Neural crest cell (in vitro differentiated cells): ENCODE data around the gene OR2G2. TPM values are rescaled to one million over a fixed set of nuclear protein-coding genes. Genes with fewer than 3 reads are reported as not detected.

Experiments used
- DNase-seq: peaks from one replicate; pipeline ENCODE4 v3.0.0; 2021; ENCODE audit warnings: low read depth, mixed read lengths, low spot score
- H3K27ac Mint-ChIP-seq: one replicate; pipeline ENCODE4 v1.8.0; 2021; ENCODE audit warnings: mild to moderate bottlenecking, mixed read lengths; ENCODE audit not compliant: unreplicated experiment
- H3K27me3 Mint-ChIP-seq: 2 replicates; pipeline ENCODE4 v1.8.0; 2021; ENCODE audit warnings: low read depth, mild to moderate bottlenecking, mixed read lengths
- H3K36me3 Mint-ChIP-seq: 2 replicates; pipeline ENCODE4 v1.8.0; 2021; ENCODE audit warnings: low read depth, mild to moderate bottlenecking, mixed read lengths
- H3K4me1 Mint-ChIP-seq: 2 replicates; pipeline ENCODE4 v1.8.0; 2021; ENCODE audit warnings: mixed read lengths
- H3K4me3 Mint-ChIP-seq: one replicate; pipeline ENCODE4 v1.8.0; 2021; ENCODE audit warnings: mild to moderate bottlenecking, mixed read lengths
- H3K9me3 Mint-ChIP-seq: 2 replicates; pipeline ENCODE4 v1.8.0; 2021; ENCODE audit warnings: mixed read lengths
- long read RNA-seq: library from polyadenylated mRNA; unstranded; transcript quantifications from one replicate; pipeline ENCODE4 v2.0.0, GENCODE V29; 2020
- total RNA-seq: library from RNA; stranded (reverse); gene quantifications from 2 replicates; pipeline ENCODE4 v1.2.1, GENCODE V29; 2021
- TF ChIP-seq, protein P1 (sequence below): fragments of 200-600 bp; sonication (generic); conservative IDR thresholded peaks from 2 replicates; pipeline ENCODE4 v1.5.0; 2021; ENCODE audit warnings: antibody characterized with exemption, mild to moderate bottlenecking

Gene OR2G2
- not detected in 2 replicates for total RNA-seq
- long read RNA-seq = 0 reads

DNA sequence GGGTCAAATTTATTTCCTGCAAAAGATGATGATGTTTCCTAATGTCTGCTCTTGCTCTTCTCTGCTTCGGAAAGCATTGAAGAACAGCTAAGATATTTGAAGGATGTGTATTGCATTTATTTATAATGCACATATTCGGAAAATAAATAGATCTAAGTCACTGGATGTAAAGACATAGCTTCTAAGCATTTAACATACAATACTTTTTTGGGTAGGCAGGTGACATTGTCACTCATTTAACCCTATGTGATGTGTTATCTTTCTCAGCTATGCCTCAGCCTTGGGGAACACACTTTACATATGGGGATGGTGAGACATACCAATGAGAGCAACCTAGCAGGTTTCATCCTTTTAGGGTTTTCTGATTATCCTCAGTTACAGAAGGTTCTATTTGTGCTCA, at the start of gene OR2G2:
Gene OR2G2 (plus strand): TSS at position 301 of the 400 bp plus-strand sequence. CDS start 0 bp downstream, at position 301.
- H3K9me3 Mint-ChIP-seq = no peaks in the 10 kb centered on the region
- TF ChIP-seq, protein P1, sequence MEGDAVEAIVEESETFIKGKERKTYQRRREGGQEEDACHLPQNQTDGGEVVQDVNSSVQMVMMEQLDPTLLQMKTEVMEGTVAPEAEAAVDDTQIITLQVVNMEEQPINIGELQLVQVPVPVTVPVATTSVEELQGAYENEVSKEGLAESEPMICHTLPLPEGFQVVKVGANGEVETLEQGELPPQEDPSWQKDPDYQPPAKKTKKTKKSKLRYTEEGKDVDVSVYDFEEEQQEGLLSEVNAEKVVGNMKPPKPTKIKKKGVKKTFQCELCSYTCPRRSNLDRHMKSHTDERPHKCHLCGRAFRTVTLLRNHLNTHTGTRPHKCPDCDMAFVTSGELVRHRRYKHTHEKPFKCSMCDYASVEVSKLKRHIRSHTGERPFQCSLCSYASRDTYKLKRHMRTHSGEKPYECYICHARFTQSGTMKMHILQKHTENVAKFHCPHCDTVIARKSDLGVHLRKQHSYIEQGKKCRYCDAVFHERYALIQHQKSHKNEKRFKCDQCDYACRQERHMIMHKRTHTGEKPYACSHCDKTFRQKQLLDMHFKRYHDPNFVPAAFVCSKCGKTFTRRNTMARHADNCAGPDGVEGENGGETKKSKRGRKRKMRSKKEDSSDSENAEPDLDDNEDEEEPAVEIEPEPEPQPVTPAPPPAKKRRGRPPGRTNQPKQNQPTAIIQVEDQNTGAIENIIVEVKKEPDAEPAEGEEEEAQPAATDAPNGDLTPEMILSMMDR = no peak
- H3K27me3 Mint-ChIP-seq = peaks cover 15% of the 10 kb centered on the region
- DNase-seq = no peak
- no peaks in the 10 kb centered on the region for H3K4me1 Mint-ChIP-seq
- H3K36me3 Mint-ChIP-seq = no peaks in the 10 kb centered on the region
- H3K27ac Mint-ChIP-seq = peak within 1 kb of the TSS; percentile 45
- no peak within 1 kb of the TSS for H3K4me3 Mint-ChIP-seq

GRCh38 chr1:247538561-247538960, 49.6 kb upstream of the OR2G2 start:
- no peaks in the 10 kb centered on the region for H3K4me1 Mint-ChIP-seq
- H3K27me3 Mint-ChIP-seq = no peaks in the 10 kb centered on the region
- no peak overlapping the region for H3K27ac Mint-ChIP-seq
- no peaks in the 10 kb centered on the region for H3K36me3 Mint-ChIP-seq
- TF ChIP-seq, protein P1 = no peak
- H3K4me3 Mint-ChIP-seq = no peak overlapping the region
- no peaks in the 10 kb centered on the region for H3K9me3 Mint-ChIP-seq
- DNase-seq = no peak

DNA sequence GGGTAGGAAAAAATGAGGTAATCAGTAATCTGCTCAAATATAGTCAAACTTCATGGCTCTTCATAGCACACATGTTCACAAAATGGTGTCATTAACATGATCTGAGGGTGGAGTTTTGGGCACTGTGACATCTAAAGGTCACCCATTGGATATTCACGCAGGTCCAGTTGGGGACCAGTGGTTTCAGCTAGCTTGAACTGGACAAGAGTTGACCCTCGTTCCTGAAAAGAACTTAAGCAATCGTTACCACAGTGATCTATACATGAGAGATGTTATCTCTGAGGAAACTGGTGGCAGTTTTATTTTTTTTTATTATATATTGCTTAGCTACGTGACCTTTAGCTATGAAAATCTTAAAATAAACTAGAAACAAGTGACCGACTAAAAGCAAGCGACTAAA, 48.9 kb upstream of the OR2G2 start:
- no peak overlapping the region for H3K27ac Mint-ChIP-seq
- no peaks in the 10 kb centered on the region for H3K36me3 Mint-ChIP-seq
- H3K27me3 Mint-ChIP-seq = no peaks in the 10 kb centered on the region
- TF ChIP-seq, protein P1 = no peak
- no peaks in the 10 kb centered on the region for H3K4me1 Mint-ChIP-seq
- H3K9me3 Mint-ChIP-seq = no peaks in the 10 kb centered on the region
- no peak for DNase-seq
- no peak overlapping the region for H3K4me3 Mint-ChIP-seq

DNA sequence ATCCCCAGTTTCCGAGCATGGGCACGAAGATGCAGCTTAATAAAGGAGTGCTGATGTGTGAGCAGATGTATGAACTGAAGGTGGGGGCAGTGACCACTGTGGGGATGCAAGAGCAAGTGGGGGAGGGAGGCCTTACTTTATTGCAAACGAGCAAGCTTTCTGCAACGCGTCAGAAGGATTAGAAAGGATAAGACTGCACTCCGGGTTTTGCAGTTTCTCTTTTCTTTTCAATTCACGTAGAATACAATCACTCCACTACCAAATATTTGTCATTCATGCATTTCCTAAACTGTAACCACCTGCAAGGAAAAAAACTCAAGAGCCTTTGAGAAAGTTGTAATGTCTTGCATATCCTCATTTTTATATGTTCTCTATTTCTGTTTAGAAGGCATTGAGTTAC, 47.6 kb upstream of the OR2G2 start:
- Mint-ChIP-seq H3K36me3 (no peaks in the 10 kb centered on the region), H3K27me3 (no peaks in the 10 kb centered on the region), H3K27ac (no peak overlapping the region), H3K4me1 (no peaks in the 10 kb centered on the region), H3K9me3 (no peaks in the 10 kb centered on the region), H3K4me3 (no peak overlapping the region)
- DNase-seq = no peak
- TF ChIP-seq, protein P1 = no peak

DNA sequence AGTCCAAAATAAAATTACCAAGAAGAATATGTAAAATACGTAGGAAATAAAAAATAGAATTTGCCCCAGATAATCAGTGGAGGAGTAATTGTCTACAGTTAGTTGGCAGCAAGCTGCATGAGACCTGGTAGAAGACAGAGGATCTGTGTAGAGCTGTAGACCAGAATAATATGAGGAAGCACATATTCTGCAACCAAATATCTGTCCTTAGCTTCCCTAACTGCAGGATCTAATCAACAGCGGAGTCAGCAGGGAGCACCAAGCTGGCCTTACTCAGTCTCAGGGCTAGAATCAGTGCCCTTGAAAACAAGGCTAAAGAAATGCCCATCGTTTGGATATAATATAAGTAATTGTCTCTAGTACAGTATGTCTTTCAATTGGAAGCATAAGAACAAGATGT, 45.3 kb upstream of the OR2G2 start:
- no peak overlapping the region for H3K4me3 Mint-ChIP-seq
- H3K9me3 Mint-ChIP-seq = no peaks in the 10 kb centered on the region
- no peaks in the 10 kb centered on the region for H3K27me3 Mint-ChIP-seq
- no peaks in the 10 kb centered on the region for H3K36me3 Mint-ChIP-seq
- H3K27ac Mint-ChIP-seq = no peak overlapping the region
- no peak for DNase-seq
- TF ChIP-seq, protein P1 = no peak
- H3K4me1 Mint-ChIP-seq = no peaks in the 10 kb centered on the region

DNA sequence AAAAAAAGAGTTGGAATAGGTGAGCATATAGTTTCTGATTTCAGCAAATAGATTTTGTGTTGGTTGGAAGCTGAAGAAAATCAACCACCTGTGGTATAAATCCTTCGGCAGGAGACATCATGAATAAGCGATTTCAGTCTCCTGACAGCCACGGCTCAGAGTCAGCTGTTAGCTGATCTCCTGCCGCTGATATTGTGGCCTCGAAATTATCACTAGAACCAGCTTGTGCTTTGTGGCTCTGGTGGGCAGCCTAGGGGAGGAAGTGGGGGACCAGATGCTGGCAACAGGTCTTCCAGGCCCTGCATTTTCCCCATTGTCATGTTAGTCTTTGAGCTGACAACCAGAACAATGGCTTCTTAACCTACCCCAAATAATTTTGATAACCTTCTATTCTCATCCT, 40.1 kb upstream of the OR2G2 start:
- Mint-ChIP-seq H3K27ac (no peak overlapping the region), H3K4me3 (no peak overlapping the region), H3K27me3 (no peaks in the 10 kb centered on the region), H3K36me3 (no peaks in the 10 kb centered on the region), H3K4me1 (no peaks in the 10 kb centered on the region), H3K9me3 (peaks cover 4% of the 10 kb centered on the region)
- no peak for DNase-seq
- TF ChIP-seq, protein P1 = no peak
